ENCODE measurements around the gene SHROOM2.
A peak's percentile ranks its signal among the peaks of the same experiment; 100 is the strongest.
"Not testable (repeated sequence)": the region's sequence is repeated elsewhere in the genome, so short reads cannot be mapped to it uniquely, and the experiment has no call there.

SHROOM2 gene

GRCh38 chrX:9785944-9786797 lies at the start of gene SHROOM2:
TSS of gene SHROOM2 (plus strand) at chrX:9786429. CDS start at chrX:9786546, 117 bp downstream.
- DNase-seq (ENCODE audit: low spot score), result peak; percentile 29

- no peak for DNase-seq (ENCODE audit: low spot score)
These were observed 48.9 kb upstream of the SHROOM2 start for GRCh38 chrX:9737363-9737762.

GRCh38 chrX:9738151-9738550 lies 48.1 kb upstream of the SHROOM2 start:
- DNase-seq (ENCODE audit: low spot score), result no peak

DNA sequence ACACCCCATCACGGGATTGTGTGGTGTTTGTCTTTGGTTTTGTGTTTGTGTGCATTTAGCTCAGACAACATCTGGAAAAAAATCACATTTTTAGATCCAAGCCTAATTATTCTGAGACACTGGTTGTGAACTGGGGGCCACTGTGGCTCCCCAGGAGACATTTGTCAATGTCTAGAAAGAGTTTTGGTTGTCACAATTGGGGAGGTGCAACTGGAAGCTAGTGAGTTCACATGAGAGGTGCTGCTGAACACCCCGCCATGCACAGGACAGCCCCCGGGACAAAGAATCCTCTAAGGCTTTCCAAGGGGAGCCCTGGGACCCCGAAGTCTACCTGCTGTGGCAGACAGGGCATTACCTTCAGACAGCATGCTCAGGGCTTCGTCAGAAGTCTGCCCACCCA lies 47.1 kb upstream of the SHROOM2 start:
- no peak for DNase-seq (ENCODE audit: low spot score)

DNA sequence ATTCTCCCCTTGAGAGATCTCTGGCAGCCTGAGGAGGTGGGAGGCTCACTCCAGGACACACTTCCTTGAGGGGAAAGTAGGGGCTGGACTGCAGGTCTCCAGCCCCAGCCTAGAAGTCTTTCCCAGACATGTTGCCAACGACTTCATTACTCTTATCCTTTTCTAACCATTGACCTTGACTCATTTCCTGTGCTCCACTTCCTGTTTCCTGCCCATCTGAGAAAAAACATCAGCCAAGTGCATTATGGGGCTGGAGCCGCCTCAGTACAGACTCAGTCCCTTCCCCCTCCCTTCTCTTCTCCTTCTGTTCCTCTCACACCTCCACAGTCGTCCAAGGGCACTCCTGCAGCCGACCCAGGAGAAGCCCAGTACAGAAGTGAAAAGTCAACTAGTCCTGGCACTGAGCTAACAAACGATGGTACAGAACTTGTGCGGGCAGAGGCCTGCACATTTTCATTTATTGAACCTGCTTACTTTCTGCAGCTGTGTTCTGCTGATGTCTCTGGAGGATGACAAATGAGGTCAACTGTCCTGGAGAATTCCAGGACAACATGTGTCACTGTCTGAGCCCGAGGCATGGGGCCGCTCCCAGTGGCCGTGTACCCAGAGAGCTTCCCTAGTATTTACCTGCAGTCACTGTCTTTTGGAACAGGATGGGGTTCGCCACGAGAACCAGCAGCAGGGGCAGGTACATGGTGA lies 40.7 kb upstream of the SHROOM2 start:
- DNase-seq (ENCODE audit: low spot score), result peak; percentile 27

DNA sequence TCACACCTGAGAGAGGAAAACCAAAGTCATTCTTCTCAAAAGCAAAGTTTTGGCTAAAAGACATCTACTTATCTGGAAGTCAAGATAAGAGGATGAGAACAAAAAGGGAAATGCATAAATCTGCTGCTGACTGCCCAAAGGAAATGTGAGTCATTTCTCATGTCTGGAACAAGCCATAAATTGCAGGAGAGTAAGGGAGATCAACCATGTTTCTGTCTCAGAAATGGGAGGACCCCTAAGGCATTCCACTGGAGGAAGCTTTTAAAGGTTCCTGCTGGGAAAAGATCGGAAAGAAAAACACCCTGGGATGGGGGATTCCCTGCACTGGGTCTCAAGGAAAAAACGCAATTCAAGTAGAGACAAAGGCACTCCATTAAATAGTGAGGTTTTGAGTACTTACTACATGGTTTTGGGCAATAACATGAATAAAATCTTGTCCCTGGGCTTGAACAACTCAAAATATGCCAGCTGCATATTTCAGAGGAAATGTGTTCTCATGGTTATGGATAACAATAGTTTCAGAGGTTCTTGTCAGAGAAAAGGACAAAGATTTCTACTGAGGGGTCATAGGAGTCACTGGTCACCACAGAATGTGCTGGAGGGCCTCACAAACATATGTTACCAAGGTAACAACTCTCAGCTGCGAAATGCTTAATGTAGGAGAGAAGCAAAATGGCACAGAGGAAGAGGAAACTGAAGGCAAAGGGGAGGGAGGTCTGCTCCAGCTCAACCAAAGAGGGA lies 39.9 kb upstream of the SHROOM2 start:
- peak; percentile 34 for DNase-seq (ENCODE audit: low spot score)

DNA sequence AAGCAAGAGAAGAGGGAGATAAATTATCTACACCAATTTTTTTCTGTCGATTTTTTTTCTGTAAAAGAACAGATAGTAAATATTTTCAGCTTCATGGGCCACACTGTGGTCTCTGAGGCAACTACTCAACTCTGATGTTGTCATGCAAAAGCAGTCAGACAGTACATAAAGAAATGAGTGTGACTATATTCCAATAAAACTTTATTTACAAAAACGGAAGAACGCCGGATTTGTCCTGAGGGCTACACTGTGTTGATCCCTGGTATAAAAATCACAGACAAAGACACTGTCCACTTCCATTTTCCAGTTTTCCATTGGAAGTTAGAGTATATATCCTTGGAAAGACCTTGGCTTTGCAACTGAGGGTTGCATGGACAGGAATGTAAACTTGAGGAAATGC lies 38.6 kb upstream of the SHROOM2 start:
- DNase-seq (ENCODE audit: low spot score), result no peak

DNA sequence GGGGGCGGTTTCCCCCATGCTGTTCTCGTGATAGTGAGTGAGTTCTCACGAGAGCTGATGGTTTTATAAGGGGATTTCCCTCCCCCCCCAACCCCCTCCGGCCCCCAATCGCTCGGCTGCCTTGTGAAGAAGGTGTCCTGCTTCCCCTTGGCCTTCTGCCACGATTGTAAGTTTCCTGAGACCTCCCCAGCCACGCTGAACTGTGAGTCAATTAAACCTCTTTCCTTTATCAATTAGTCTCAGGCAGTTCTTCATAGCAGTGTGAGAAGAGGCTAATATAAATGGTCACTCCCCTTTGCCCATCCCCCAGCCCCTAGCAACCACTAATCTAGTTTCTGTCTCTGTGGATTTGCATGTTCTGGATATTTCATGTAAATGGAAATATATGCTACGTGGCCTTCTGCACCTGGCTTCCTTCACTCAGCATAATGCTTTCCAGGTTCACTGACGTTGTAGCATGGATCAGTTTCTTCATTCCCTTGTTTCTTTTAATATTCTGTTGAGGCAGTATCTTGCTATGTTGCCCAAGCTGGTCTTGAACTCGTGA lies 37.0 kb upstream of the SHROOM2 start:
- no peak for DNase-seq (ENCODE audit: low spot score)

DNA sequence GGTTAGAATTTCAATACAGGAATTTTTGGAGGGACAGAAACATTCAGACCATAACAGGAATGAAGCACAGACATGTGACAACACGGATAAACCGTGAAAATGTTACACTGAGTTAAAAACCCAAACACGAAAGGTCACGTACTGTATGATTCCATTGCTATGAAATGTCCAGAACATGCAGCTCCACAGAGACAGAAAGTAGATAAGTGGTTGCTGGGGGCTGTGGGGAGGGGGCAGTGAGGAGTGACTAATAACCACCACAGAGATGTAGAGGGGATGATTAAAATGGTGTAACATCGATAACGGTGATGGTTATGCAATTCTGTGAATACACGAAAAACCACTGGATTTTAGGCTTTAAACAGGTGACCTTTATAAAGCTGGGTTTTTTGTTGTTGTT lies 28.9 kb upstream of the SHROOM2 start:
- no peak for DNase-seq (ENCODE audit: low spot score)

DNA sequence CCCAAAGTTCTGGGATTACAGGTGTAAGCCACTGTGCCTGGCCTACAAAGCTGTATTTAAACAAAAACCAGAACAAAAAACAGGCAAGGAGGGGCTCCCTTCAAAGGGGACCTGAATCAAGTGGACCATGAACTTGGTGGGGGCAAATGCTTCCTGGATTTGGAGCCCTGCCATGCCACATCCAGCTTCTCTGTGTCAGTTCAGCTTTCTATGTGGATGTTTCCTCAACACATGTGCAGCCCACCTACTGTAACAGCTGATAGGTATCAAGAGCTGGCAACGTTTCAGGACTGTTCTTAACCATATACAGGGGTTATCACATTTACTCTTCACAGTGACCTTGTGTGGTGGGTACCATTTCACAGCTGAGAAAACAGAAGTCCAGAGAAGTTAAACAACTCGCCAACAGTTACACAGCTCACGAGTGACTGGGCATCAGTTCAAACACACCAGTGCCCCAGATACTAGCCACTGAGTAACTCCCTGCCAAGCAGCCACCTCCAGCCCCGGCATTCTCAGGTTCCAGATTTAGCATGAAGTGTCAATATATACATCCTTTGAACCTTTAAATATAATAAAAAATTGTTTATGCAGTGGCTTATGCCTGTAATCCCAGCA lies 28.1 kb upstream of the SHROOM2 start:
- DNase-seq (ENCODE audit: low spot score), result no peak

DNA sequence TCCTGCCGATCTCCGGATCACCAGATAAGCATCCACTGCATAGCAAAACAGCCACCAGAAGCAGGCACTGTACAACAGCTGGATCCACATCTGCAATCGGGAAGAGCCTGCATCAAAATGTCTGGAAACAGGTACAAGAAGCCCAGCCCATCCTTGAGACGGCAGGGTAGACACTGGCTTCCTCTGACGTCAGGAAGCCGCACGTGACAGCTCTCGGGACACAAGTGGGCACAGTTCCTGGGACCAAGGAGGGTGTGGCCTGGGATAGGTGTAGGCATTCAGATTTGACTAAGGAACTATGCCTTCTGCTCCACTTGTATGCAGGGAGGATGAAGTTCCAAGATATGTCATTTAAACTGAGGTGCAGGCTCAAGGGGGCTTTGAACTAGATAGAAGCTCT lies 26.9 kb upstream of the SHROOM2 start:
- DNase-seq (ENCODE audit: low spot score), result no peak

GRCh38 chrX:9765072-9765736 lies 21.0 kb upstream of the SHROOM2 start:
- DNase-seq (ENCODE audit: low spot score), result peak; percentile 22

DNA sequence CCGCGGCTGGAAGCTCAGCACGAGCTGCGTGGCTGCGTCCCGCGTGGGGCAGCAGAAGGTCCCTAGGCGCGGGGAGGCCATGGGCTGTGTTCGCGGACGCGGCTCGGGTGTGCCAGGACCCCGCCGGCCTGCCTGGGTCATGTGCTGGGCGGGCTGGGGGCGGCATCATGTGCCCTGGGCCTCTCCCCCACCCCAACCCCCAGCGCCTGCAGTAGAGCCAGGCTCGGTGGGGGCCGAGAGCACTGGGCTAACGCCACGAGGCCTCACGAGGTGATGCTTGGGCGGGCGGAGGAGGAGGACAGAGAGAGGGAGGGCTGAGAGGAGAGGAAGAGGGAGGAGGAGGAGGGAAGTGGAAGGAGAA lies 20.5 kb upstream of the SHROOM2 start, which contains the start of gene GPR143:
Gene GPR143, minus strand, starts transcription at position 111 of the 361 bp plus-strand sequence. Its CDS starts 30 bp downstream, at position 81.
- DNase-seq (ENCODE audit: low spot score), result peak; percentile 43

DNA sequence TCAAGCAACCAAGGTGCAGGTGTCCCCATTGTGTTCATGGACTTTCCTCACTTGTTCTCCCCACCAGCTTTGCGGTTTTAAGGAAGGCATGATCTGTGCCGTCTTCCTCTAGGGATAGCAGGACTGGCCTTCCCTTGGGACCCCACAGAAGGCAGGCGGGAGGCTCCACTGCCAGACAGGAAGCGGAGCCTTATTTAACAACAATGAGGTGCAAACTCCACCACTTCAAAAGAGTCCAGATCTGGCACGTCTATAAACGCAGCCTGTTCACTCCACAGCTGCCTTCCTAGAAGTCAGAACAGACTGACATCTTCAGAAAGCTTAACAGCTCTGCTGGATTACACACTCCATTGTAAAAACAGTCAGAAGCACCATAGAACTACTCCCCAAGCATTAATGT lies 18.9 kb upstream of the SHROOM2 start:
- DNase-seq (ENCODE audit: low spot score), result no peak

DNA sequence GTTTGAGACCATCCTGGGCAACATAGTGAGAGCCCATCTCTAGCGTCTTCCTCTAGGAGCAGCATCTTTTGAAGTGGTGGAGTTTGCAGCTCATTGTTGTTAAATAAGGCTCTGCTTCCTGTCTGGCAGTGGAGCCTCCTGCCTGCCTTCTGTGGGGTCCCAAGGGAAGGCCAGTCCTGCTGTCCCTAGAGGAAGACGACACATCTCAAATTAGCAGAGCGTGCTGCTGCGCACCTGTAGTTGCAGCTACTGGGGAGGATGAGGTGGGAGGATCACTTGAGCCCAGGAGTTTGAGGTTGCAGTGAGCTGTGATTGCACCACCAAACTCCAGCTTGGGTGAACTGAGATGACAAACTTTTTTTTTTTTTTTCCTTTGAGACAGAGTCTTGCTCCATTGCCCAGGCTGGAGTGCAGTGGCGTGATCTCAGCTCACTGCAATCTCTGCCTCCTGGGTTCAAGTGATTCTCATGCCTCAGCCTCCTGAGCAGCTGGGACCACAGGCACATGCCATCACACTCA lies 17.8 kb upstream of the SHROOM2 start:
- DNase-seq (ENCODE audit: low spot score), result not testable (repeated sequence)

DNA sequence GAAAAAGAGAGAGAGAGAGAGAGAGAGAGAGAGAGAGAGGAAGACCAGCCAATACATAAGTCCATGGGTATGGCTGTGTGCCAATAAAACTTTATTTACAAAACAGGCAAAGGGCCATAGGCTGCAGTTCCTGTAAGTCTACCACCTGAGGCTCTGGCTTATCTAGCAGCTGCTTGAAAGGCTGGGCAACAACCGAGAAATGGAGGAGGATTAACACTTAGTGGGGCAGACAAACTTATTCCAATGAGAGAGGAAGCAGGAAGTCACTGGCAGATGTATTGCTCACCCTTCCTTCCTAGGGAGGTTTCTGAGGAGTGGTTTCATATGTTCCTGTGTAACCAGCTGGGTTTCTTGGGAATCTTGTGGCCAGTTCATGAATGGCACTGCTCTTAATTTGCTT lies 15.9 kb upstream of the SHROOM2 start:
- DNase-seq (ENCODE audit: low spot score), result peak; percentile 61

GRCh38 chrX:9772943-9773342 lies 13.3 kb upstream of the SHROOM2 start:
- DNase-seq (ENCODE audit: low spot score), result no peak

GRCh38 chrX:9775930-9776329 lies 10.3 kb upstream of the SHROOM2 start:
- no peak for DNase-seq (ENCODE audit: low spot score)

GRCh38 chrX:9781941-9782340 lies 4.3 kb upstream of the SHROOM2 start:
- peak; percentile 18 for DNase-seq (ENCODE audit: low spot score)

GRCh38 chrX:9784332-9784731 lies 1.9 kb upstream of the SHROOM2 start:
- DNase-seq (ENCODE audit: low spot score), result no peak
